AG09319 (cell line): ENCODE results near the gene TCL1A.

ENCODE experiments used
- DNase-seq: peaks from one replicate; pipeline ENCODE4 v3.0.0-alpha.2; 2010; ENCODE audit warnings: low read depth; ENCODE audit errors: extremely low read depth
- TF ChIP-seq, protein P1 (sequence below): IDR thresholded peaks from 2 replicates; pipeline ENCODE4 v1.5.1; 2011; ENCODE audit warnings: low read depth, mild to moderate bottlenecking, inconsistent platforms, low read length, moderate library complexity

The TCL1A gene

DNA sequence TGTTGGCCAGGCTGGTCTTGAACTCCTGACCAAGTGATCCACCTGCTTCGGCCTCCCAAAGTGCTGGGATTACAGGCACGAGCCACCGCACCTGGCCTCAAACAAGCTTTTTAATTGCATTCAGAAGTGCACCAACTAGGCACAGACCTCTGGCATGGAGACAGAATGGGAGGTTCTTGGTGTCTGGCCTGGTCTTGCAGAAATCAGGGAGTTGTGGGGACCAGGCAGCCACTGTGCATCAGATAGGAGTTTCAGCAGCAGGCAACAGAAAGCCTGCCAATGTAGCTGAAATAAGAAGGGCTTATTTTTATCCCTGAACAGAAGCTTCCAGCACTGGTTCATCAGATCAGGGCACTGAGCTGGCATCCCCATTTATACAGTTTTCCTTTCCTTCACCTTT is 49.9 kb downstream of the TCL1A start:
- TF ChIP-seq, protein P1, sequence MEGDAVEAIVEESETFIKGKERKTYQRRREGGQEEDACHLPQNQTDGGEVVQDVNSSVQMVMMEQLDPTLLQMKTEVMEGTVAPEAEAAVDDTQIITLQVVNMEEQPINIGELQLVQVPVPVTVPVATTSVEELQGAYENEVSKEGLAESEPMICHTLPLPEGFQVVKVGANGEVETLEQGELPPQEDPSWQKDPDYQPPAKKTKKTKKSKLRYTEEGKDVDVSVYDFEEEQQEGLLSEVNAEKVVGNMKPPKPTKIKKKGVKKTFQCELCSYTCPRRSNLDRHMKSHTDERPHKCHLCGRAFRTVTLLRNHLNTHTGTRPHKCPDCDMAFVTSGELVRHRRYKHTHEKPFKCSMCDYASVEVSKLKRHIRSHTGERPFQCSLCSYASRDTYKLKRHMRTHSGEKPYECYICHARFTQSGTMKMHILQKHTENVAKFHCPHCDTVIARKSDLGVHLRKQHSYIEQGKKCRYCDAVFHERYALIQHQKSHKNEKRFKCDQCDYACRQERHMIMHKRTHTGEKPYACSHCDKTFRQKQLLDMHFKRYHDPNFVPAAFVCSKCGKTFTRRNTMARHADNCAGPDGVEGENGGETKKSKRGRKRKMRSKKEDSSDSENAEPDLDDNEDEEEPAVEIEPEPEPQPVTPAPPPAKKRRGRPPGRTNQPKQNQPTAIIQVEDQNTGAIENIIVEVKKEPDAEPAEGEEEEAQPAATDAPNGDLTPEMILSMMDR = no peak

GRCh38 chr14:95663226-95663797 is 50.6 kb downstream of the TCL1A start:
- DNase-seq = no peak
- TF ChIP-seq, protein P1 = no peak

More for the DNA sequence above, 49.9 kb downstream of the TCL1A start:
- DNase-seq = no peak

DNA sequence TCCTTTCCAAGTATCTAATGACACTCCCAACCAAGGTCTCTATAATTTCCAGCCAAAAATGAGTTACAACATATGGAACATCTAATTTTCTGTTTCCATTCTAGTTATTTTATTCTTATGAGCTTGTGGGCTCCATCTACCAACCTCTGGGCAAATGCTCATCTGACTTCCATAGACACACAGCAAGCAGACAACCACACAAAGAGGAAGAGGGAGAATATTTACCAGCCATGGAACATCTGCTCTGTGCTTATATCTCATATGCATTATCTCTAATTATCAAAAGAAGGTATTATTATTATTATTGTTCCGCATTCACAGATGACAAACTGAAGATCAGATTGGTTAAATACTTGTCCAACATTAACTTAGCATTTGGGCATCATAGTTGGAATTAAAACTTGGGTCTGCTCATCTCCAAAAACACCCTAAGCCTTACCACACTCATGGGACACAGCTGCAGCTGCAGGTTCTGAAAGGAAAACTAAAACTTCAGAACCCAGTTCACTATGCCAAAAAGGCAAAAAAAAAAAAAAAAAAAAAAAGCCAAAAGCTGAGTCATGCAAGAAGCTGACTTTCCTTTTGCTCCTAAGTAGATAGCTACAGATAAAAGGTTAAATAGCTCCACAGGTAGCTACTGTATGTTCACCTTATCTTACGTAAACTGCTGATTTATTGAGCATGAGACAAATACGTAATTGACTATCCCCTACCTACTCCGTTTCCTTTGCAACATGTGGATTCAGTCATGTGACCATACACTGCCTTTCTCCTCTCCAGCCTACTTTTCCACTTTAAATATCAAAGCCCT is 51.3 kb downstream of the TCL1A start:
- TF ChIP-seq, protein P1 = no peak
- no peak for DNase-seq

DNA sequence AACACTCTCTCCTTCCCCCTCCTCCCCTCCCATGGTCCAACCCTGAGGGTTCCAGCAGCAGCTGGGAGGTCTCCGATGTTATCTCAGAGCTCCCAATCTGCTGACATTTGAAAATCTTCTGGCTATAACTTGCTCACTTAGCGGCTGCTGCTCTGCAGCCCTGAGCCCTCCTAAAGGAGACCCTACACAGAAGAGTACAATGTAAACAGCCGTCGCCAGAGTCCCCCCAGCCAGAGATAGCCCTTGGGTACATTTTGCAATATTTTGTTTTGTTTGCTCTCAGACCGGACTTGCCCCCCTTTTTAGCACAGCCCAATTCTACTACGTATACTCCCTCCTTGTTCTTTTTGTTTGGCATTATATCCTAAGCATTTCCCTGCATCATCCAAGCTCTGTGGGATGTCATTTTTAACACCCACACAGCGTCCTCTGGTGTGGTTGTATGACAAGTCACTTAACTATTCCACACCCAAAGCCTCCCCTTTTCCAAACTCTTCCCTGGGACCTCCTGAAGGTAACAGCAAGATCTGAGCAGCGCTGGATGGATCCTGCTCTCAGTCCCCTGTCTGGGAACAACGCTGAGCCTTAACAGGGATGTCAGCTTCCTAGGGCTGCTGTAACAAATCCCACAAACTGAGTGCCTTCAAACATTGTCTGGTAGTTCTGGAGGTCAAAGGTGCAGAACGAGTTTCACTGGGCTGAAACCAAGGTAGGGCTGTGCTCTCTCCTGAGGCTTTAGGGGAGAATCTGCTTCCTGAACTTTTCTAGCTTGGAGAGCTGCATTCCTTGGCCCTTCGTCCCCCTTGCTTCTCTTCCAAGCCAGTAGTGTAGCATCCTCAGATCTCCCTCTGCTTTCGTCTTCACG is 53.0 kb downstream of the TCL1A start:
- TF ChIP-seq, protein P1 = no peak

DNA sequence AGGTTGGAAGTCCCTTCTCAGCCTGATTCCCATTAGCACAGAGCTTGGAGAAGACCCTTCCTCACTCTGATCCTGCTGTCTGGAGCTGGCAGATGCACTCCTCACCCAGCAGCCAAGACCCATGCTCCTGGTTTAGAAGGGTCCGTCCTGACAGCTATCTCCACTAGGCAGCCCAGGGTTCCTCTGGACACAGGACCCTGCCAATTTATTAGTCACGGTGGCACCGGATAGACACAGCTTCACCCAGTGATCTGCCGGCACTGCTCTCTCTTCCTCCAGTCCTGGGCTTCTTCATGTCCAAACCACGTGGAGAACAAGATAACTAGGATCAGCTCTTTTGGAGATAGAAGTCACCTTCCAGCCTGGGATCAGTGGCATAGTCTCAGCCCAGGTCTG is 53.9 kb downstream of the TCL1A start:
- no peak for DNase-seq
- TF ChIP-seq, protein P1 = no peak

More for the DNA sequence above, 53.0 kb downstream of the TCL1A start:
- DNase-seq = no peak
